Right lobe of liver (tissue), 6 donors: ENCODE measurements around the gene ADNP2. TPM values are rescaled to one million over a fixed set of nuclear protein-coding genes. Genes with fewer than 3 reads are reported as not detected.

ENCODE experiments used
- ATAC-seq, 4 donors: fragments of 200-7000 bp; cut with Tn5 transposase; one replicate each; pipeline ENCODE4 v1.9.1; 2020; ENCODE audit warnings: mild to moderate bottlenecking in 4 of 4, moderate library complexity in 4 of 4
- DNase-seq, 3 donors: peaks; one replicate each; pipeline ENCODE4 v3.0.0-alpha.2; 2020
- H3K27ac ChIP-seq, 3 donors: fragments of 200-600 bp; one replicate each; pipeline ENCODE4 v1.8.0; 2022
- H3K27me3 ChIP-seq, 2 donors: fragments of 200-600 bp; one replicate each; pipeline ENCODE4 v1.8.0; 2022
- H3K36me3 ChIP-seq, 4 donors: fragments of 200-600 bp; sonication (generic) in 1 of 4; one replicate each; pipeline versions ENCODE4 v1.5.1 to v1.8.0; 2017 to 2022; ENCODE audit warnings: control low read depth in 1 of 4
- H3K4me1 ChIP-seq, 4 donors: fragments of 200-600 bp; sonication (generic) in 1 of 4; one replicate each; pipeline versions ENCODE4 v1.5.1 to v1.8.0; 2017 to 2022; ENCODE audit warnings: control low read depth in 1 of 4
- H3K4me3 ChIP-seq, 3 donors: fragments of 200-600 bp; one replicate each; pipeline ENCODE4 v1.8.0; 2022
- H3K9me3 ChIP-seq, 4 donors: fragments of 200-600 bp; sonication (generic) in 1 of 4; one replicate each; pipeline versions ENCODE4 v1.5.1 to v1.8.0; 2017 to 2022; ENCODE audit warnings: control low read depth in 1 of 4
- POLR2A ChIP-seq: fragments of 450-650 bp; IDR thresholded peaks from one replicate; pipeline ENCODE4 v1.6.1; 2017; ENCODE audit warnings: antibody characterized with exemption, mild to moderate bottlenecking
- WGBS: methylation state at CpG from one replicate; pipeline ENCODE4 v1.1.6; 2018; ENCODE audit warnings: low coverage, low lambda C conversion rate; ENCODE audit not compliant: insufficient coverage; ENCODE audit errors: missing lambda C conversion rate; 5-methylcytosine and 5-hydroxymethylcytosine counted together
- intact Hi-C, 2 donors: fragments of 100-400 bp; cut with DNase I; formaldehyde crosslinking; loops; one replicate each; pipeline versions ENCODE4 v1.11.2 to v1.14.1; 2022
- total RNA-seq, 6 experiments: library from RNA; depleted of rRNA in 2 of 6; stranded (reverse); fragments of >200 nt in 2 of 6; fragmentation: NEBNext Ultra II Directional in 3 of 6; extraction: Animal tissue kit (Norgen Biotek cat#: 25700) in 3 of 6; gene quantifications; one replicate each; pipeline versions ENCODE4 v1.1.0 to v1.2.4, GENCODE V29; 2016 to 2023
- TF ChIP-seq, protein P1 (sequence below), 4 donors: fragments of 200-600 bp in 3 of 4; fragments of 450-650 bp in 1 of 4; IDR thresholded peaks; one replicate each; pipeline versions ENCODE4 v1.5.1 to v1.8.0; 2016 to 2022; ENCODE audit warnings: antibody characterized with exemption in 4 of 4, mild to moderate bottlenecking in 2 of 4
- donor health status: DM: no; HTN: yes; CAD: no.
- donor health status: DM: no; HTN: no; CAD: no.
- donor health status: DM: no; HTN: no; CAD: no.
- donor health status: DM: no; HTN: yes; CAD: no.
- donor health status: DM: no; HTN: yes; CAD: no.

Gene ADNP2
- total RNA-seq, 6 experiments from 2014 or later = 4.4 to 9.9 (median 7.7) TPM

GRCh38 chr18:80157708-80158343 lies 48.8 kb downstream of the ADNP2 start:
- Histone ChIP-seq H3K36me3 (peaks cover 0 to 6% (median 0%) of the 10 kb centered on the region in 4 donors), H3K27me3 (no peaks in the 10 kb centered on the region), H3K27ac (no peak overlapping the region), H3K4me3 (no peak overlapping the region), H3K9me3 (no peaks in the 10 kb centered on the region), H3K4me1 (no peaks in the 10 kb centered on the region)
- ATAC-seq = peak; percentile 80 to 90 (median 88)
- TF ChIP-seq POLR2A = no peak
- TF ChIP-seq, protein P1, sequence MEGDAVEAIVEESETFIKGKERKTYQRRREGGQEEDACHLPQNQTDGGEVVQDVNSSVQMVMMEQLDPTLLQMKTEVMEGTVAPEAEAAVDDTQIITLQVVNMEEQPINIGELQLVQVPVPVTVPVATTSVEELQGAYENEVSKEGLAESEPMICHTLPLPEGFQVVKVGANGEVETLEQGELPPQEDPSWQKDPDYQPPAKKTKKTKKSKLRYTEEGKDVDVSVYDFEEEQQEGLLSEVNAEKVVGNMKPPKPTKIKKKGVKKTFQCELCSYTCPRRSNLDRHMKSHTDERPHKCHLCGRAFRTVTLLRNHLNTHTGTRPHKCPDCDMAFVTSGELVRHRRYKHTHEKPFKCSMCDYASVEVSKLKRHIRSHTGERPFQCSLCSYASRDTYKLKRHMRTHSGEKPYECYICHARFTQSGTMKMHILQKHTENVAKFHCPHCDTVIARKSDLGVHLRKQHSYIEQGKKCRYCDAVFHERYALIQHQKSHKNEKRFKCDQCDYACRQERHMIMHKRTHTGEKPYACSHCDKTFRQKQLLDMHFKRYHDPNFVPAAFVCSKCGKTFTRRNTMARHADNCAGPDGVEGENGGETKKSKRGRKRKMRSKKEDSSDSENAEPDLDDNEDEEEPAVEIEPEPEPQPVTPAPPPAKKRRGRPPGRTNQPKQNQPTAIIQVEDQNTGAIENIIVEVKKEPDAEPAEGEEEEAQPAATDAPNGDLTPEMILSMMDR (IDR thresholded peaks at IDR 0.05) = peak; percentile 84 to 98 (median 97)
- intact Hi-C loops = no loop called here
- peak; percentile 77 to 80 (median 77) for DNase-seq
- WGBS = 24% methylated on average over 8 of the region's 8 CpGs

GRCh38 chr18:80158365-80158764 lies 49.3 kb downstream of the ADNP2 start:
- no peaks in the 10 kb centered on the region for H3K27me3 ChIP-seq
- peaks cover 0 to 6% (median 0%) of the 10 kb centered on the region in 4 donors for H3K36me3 ChIP-seq
- intact Hi-C loops = no loop called here
- H3K9me3 ChIP-seq = no peaks in the 10 kb centered on the region
- ATAC-seq = no peak
- TF ChIP-seq POLR2A = no peak
- TF ChIP-seq, protein P1 (IDR thresholded peaks at IDR 0.05) = no peak
- H3K4me3 ChIP-seq = no peak overlapping the region
- H3K4me1 ChIP-seq = no peaks in the 10 kb centered on the region
- H3K27ac ChIP-seq = no peak overlapping the region
- no peak for DNase-seq
- WGBS = 40% methylated on average over 5 of the region's 5 CpGs

DNA sequence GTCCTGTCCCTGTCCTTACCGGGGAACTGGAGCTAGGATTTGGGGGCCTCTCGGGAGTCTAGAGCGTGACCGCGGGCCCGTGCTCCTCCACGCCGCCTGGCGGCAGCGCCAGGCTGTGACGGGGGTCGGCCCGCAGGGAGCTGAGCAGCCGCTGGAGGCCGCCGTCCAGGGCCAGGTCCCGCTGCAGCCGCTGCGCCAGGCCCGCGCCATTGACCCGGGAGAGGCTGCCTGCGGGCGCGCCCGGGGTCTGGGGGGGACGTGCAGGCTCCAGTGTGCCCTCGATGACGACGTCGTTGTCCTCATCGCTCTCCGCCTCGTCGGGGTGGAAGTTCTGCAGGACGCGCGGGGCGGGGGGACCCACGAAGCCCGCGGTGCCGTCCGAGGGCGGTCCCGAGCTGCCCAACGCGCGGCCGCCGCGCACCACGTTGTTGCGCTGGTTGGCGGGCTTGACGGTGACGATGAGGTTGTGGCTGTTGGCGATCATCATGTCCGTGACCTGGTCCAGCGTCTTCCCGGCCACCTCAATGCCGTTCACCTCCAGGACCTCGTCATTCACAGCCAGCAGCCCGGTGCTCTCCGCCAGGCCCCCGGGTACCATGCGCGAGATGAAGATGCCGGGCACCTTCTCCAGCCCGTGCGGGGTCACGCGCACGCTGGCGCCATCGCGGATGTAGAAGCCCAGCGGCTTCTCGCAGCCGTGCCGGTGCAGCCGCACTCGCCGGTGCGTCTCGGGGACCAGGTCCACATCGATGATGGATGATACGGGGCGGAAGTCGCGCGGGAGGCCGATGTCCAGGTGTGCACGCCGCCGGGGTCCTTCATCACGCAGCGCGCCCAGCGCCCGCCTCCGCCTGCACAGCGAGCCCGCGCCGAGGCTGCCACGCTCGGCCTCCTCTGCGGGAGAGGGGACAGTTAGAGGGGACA lies 50.9 kb downstream of the ADNP2 start:
- TF ChIP-seq POLR2A = no peak
- TF ChIP-seq, protein P1 (IDR thresholded peaks at IDR 0.05) = peak in 3 of 4 donors; percentile 7 to 47 (median 24)
- DNase-seq (no peak), ATAC-seq (peak; percentile 20 to 75 (median 58))
- H3K27me3 ChIP-seq = no peaks in the 10 kb centered on the region
- 67% methylated on average over 24 of the region's 109 CpGs for WGBS
- intact Hi-C loops = no loop called here
- H3K4me1 ChIP-seq = no peaks in the 10 kb centered on the region
- H3K4me3 ChIP-seq = no peak overlapping the region
- no peaks in the 10 kb centered on the region for H3K9me3 ChIP-seq
- peaks cover 0 to 6% (median 0%) of the 10 kb centered on the region in 4 donors for H3K36me3 ChIP-seq
- no peak overlapping the region for H3K27ac ChIP-seq

GRCh38 chr18:80161781-80162417 lies 52.8 kb downstream of the ADNP2 start:
- no peak overlapping the region for H3K4me3 ChIP-seq
- H3K27me3 ChIP-seq = no peaks in the 10 kb centered on the region
- intact Hi-C loops = no loop called here
- DNase-seq (no peak), ATAC-seq (no peak)
- peaks cover 0 to 6% (median 0%) of the 10 kb centered on the region in 4 donors for H3K36me3 ChIP-seq
- no peaks in the 10 kb centered on the region for H3K4me1 ChIP-seq
- no peaks in the 10 kb centered on the region for H3K9me3 ChIP-seq
- TF ChIP-seq, protein P1 (IDR thresholded peaks at IDR 0.05) = no peak
- no peak for TF ChIP-seq POLR2A
- 90% methylated on average over 2 of the region's 7 CpGs for WGBS
- no peak overlapping the region for H3K27ac ChIP-seq
